8988T (cell line): ENCODE data around the gene LIMCH1.
"Not testable (repeated sequence)": the region's sequence is repeated elsewhere in the genome, so short reads cannot be mapped to it uniquely, and the experiment has no call there.

Source experiments
- DNase-seq: peaks from one replicate; pipeline ENCODE4 v3.0.0; 2011

LIMCH1 gene

GRCh38 chr4:41687971-41688370 lies 150.0 kb downstream of the LIMCH1 start:
- no peak for DNase-seq

- DNase-seq, result no peak
Observed at GRCh38 chr4:41692717-41693345, 154.9 kb downstream of the LIMCH1 start.

- DNase-seq, result no peak
Observed at GRCh38 chr4:41693629-41694028, 155.7 kb downstream of the LIMCH1 start.

- no peak for DNase-seq
Observed at GRCh38 chr4:41696131-41696530, 158.2 kb downstream of the LIMCH1 start.

- DNase-seq, result no peak
Observed at GRCh38 chr4:41696763-41697162, 158.8 kb downstream of the LIMCH1 start.

- no peak for DNase-seq
Observed at GRCh38 chr4:41701983-41702382, 164.0 kb downstream of the LIMCH1 start.

GRCh38 chr4:41702770-41703169 lies 164.8 kb downstream of the LIMCH1 start:
- DNase-seq, result no peak

- no peak for DNase-seq
Observed at GRCh38 chr4:41703785-41704184, 165.8 kb downstream of the LIMCH1 start.

- no peak for DNase-seq
Observed at GRCh38 chr4:41709844-41710481, 172.0 kb downstream of the LIMCH1 start.

GRCh38 chr4:41711654-41712053 lies 173.7 kb downstream of the LIMCH1 start:
- DNase-seq, result not testable (repeated sequence)

- no peak for DNase-seq
Observed at GRCh38 chr4:41712425-41712824, 174.5 kb downstream of the LIMCH1 start.

- no peak for DNase-seq
Observed at GRCh38 chr4:41713768-41714167, 175.8 kb downstream of the LIMCH1 start.

- DNase-seq, result no peak
Observed at GRCh38 chr4:41714364-41715000, 176.5 kb downstream of the LIMCH1 start.

- no peak for DNase-seq
Observed at GRCh38 chr4:41715155-41715554, 177.2 kb downstream of the LIMCH1 start.

GRCh38 chr4:41718907-41719306 lies 180.9 kb downstream of the LIMCH1 start:
- no peak for DNase-seq

- no peak for DNase-seq
Observed at GRCh38 chr4:41719417-41719816, 181.5 kb downstream of the LIMCH1 start.

- no peak for DNase-seq
Observed at GRCh38 chr4:41722181-41722580, 184.2 kb downstream of the LIMCH1 start.

- DNase-seq, result no peak
Observed at GRCh38 chr4:41723286-41723685, 185.3 kb downstream of the LIMCH1 start.

- DNase-seq, result no peak
Observed at GRCh38 chr4:41725254-41725653, 187.3 kb downstream of the LIMCH1 start.

- DNase-seq, result no peak
Observed at GRCh38 chr4:41727861-41728572, 190.1 kb downstream of the LIMCH1 start.

- no peak for DNase-seq
Observed at GRCh38 chr4:41728573-41728913, 190.6 kb downstream of the LIMCH1 start.

GRCh38 chr4:41731569-41732126 lies 193.7 kb downstream of the LIMCH1 start:
- DNase-seq, result no peak

GRCh38 chr4:41734371-41734770 lies 196.4 kb downstream of the LIMCH1 start:
- DNase-seq, result no peak

GRCh38 chr4:41737491-41737890 lies 199.5 kb downstream of the LIMCH1 start:
- DNase-seq, result not testable (repeated sequence)
